NT2/D1 (cell line): Measurements from ENCODE around the gene KDM4B.

Experiments
- YY1 ChIP-seq: IDR thresholded peaks from 2 replicates; pipeline ENCODE4 v1.6.1; 2011; ENCODE audit not compliant: insufficient read length, insufficient read depth
- ZNF274 ChIP-seq: IDR thresholded peaks from 2 replicates; pipeline ENCODE4 v1.6.1; 2011; ENCODE audit warnings: mild to moderate bottlenecking, low read depth, low read length

DNA sequence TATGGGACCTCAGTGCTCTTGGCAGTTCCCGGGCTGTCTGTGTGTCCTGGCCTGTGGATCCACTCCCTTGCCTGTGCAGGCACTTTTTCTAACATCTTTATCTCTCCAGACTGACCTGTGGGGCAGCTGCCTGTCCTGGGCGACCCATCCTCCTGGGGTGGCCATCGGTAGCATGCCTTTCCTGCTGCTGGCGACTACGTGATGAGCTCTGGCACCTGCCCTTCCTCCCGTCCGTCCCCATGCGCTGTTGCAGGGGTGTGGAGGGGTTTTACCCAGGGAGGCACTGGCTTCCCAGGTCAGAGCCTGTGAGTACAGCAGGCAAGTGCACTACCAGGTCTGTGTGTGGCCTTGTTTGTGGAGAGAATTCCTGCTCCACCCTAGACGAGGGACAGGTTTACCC, 93.3 kb downstream of the KDM4B start:
- no peak for TF ChIP-seq YY1
- no peak for TF ChIP-seq ZNF274
